Upper lobe of left lung (tissue), 4 donors: ENCODE measurements around the gene TBKBP1.

Source experiments
- POLR2A ChIP-seq, 4 donors: fragments of 450-650 bp; IDR thresholded peaks; one replicate each; pipeline ENCODE4 v1.5.1; 2016 to 2017; ENCODE audit warnings: antibody characterized with exemption in 4 of 4, mild to moderate bottlenecking in 2 of 4
- TF ChIP-seq, protein P1 (sequence below), 6 experiments: fragments of 450-650 bp in 4 of 6; fragments of 200-600 bp in 2 of 6; sonication (generic) in 2 of 6; IDR thresholded peaks; one replicate each; pipeline ENCODE4 v1.5.1; 2016 to 2019; ENCODE audit warnings: antibody characterized with exemption in 6 of 6

DNA sequence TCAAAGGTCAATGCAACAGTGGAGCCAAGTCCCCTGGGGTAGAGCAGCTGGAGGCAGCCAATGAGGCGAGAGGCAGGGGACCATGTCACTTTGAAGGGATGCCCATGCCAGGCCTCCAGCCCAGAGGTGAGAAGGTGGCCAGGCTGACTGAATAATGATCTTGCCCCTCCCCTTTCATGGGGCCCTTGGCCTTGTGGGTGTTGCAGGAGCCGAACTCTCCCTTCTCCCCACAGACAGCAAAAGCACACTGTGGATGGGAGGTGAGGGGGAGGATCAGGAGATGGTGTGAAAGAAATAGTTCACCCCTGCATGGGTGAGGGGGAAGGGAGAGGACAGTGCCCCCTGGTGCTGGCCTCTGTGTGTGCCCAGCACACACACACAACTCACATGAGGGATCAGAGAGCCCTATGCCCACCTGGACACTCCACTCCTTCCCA lies 23.3 kb downstream of the TBKBP1 start:
- no peak for TF ChIP-seq POLR2A (IDR thresholded peaks at IDR 0.05)
- TF ChIP-seq, protein P1, sequence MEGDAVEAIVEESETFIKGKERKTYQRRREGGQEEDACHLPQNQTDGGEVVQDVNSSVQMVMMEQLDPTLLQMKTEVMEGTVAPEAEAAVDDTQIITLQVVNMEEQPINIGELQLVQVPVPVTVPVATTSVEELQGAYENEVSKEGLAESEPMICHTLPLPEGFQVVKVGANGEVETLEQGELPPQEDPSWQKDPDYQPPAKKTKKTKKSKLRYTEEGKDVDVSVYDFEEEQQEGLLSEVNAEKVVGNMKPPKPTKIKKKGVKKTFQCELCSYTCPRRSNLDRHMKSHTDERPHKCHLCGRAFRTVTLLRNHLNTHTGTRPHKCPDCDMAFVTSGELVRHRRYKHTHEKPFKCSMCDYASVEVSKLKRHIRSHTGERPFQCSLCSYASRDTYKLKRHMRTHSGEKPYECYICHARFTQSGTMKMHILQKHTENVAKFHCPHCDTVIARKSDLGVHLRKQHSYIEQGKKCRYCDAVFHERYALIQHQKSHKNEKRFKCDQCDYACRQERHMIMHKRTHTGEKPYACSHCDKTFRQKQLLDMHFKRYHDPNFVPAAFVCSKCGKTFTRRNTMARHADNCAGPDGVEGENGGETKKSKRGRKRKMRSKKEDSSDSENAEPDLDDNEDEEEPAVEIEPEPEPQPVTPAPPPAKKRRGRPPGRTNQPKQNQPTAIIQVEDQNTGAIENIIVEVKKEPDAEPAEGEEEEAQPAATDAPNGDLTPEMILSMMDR (IDR thresholded peaks at IDR 0.05), result peak in 1 of 6 experiments; percentile 34
